Pancreas (tissue), 10 donors: ENCODE results near the gene ACOX1. TPM values are rescaled to one million over a fixed set of nuclear protein-coding genes. Genes with fewer than 3 reads are reported as not detected.
A peak's percentile ranks its signal among the peaks of the same experiment; 100 is the strongest.

Source experiments
- ATAC-seq, 4 donors: fragments of 200-7000 bp; cut with Tn5 transposase; one replicate each; pipeline versions ENCODE4 v1.8.0 to v1.9.1; 2020; ENCODE audit warnings: mild to moderate bottlenecking in 4 of 4, moderate library complexity in 4 of 4
- DNase-seq, 6 donors: peaks; one replicate each; pipeline ENCODE4 v3.0.0-alpha.2; 2020
- FAIRE-seq: peaks from 2 replicates; lab custom pipeline; 2012; peaks lifted over from hg19 to GRCh38; lab: Jason Lieb, UNC
- H3K27ac ChIP-seq, 4 donors: fragments of 200-600 bp; sonication (generic); 1 replicate in 3 of 4; 2 replicates in 1 of 4; pipeline versions ENCODE4 v1.5.0 to v1.8.0; 2020
- H3K27me3 ChIP-seq, 4 donors: fragments of 200-600 bp; one replicate each; pipeline ENCODE4 v1.8.0; 2021
- H3K36me3 ChIP-seq, 3 donors: fragments of 200-600 bp; sonication (generic) in 1 of 3; one replicate each; pipeline versions ENCODE4 v1.5.0 to v1.8.0; 2020 to 2021
- H3K4me1 ChIP-seq, 3 donors: fragments of 200-600 bp; one replicate each; pipeline ENCODE4 v1.8.0; 2021
- H3K4me3 ChIP-seq, 4 donors: fragments of 200-600 bp; sonication (generic) in 2 of 4; one replicate each; pipeline versions ENCODE4 v1.5.0 to v1.8.0; 2020 to 2021
- H3K9me3 ChIP-seq, 4 donors: fragments of 200-600 bp; one replicate each; pipeline ENCODE4 v1.8.0; 2021
- CTCF ChIP-seq, 4 donors: fragments of 200-600 bp; sonication (generic) in 3 of 4; IDR thresholded peaks; one replicate each; pipeline versions ENCODE4 v1.5.0 to v1.8.0; 2021; ENCODE audit warnings: antibody characterized with exemption in 4 of 4
- WGBS, 2 donors: extraction: QIAGEN DNeasy Blood & Tissue Kit; methylation state at CpG; one replicate each; pipeline ENCODE4 v1.1.7; 2013; 5-methylcytosine and 5-hydroxymethylcytosine counted together
- intact Hi-C, 3 donors: fragments of 100-400 bp; cut with DNase I; formaldehyde crosslinking; loops; one replicate each; pipeline versions ENCODE4 v1.11.1 to v1.14.2; 2022
- polyA plus RNA-seq, 2 donors: library from polyadenylated mRNA; stranded (reverse); fragments of 200-250 nt; gene quantifications; one replicate each; pipeline ENCODE4 v1.2.3, GENCODE V29; 2013
- total RNA-seq, 6 donors: library from RNA; stranded (reverse); fragmentation: NEBNext Ultra II Directional in 4 of 6; extraction: Animal tissue kit (Norgen Biotek cat#: 25700) in 4 of 6; gene quantifications; one replicate each; pipeline versions ENCODE4 v1.2.1 to v1.2.4, GENCODE V29; 2021 to 2023
- donor health status: healthy with polysubstance abuse.
- donor health status: DM: no; HTN: no; CAD: no; lungs with moderate emphysema.
- donor health status: DM: no; HTN: no; CAD: no.
- donor health status: control.
- donor health status: control.
- donor health status: Bipolar disorder and iron deficiency.
- donor health status: DM: yes; HTN: yes; CAD: no.
- donor health status: DM: no; HTN: no; CAD: no.
- donor health status: DM: no; HTN: no; CAD: no.
- donor health status: DM: yes; HTN: yes; CAD: no.

Gene ACOX1
- total and polyA plus RNA-seq, 8 donors, result 16.3 to 74.2 (median 57.5) TPM

- no peaks in the 10 kb centered on the region for H3K27me3 ChIP-seq
- no peak for TF ChIP-seq CTCF (IDR thresholded peaks at IDR 0.05)
- H3K36me3 ChIP-seq, result no peaks in the 10 kb centered on the region
- DNase-seq (no peak), FAIRE-seq (no peak), ATAC-seq (no peak)
- WGBS, 2 donors, result 82 to 83% methylated on average over 16 of the region's 16 CpGs
- peaks cover 0 to 13% (median 11%) of the 10 kb centered on the region in 3 donors for H3K4me1 ChIP-seq
- H3K27ac ChIP-seq, result no peak overlapping the region
- no peak overlapping the region for H3K4me3 ChIP-seq
- intact Hi-C loops, result loop anchor here in 1 of 3 donors (5.0 kb wide), 1 partner anchor 101 kb away; no protein-coding TSS in a partner anchor
- no peaks in the 10 kb centered on the region for H3K9me3 ChIP-seq
These were observed 28.8 kb upstream of the ACOX1 start for GRCh38 chr17:76007850-76008165.

- H3K27ac ChIP-seq, result no peak overlapping the region
- no peak for DNase-seq
- peaks cover 0 to 14% (median 14%) of the 10 kb centered on the region in 3 donors for H3K4me1 ChIP-seq
- FAIRE-seq, result no peak
- no peak overlapping the region for H3K4me3 ChIP-seq
- intact Hi-C loops, result loop anchor here in 1 of 3 donors (5.0 kb wide), 1 partner anchor 100 kb away; no protein-coding TSS in a partner anchor
- H3K36me3 ChIP-seq, result no peaks in the 10 kb centered on the region
- no peak for ATAC-seq
- no peaks in the 10 kb centered on the region for H3K9me3 ChIP-seq
- TF ChIP-seq CTCF (IDR thresholded peaks at IDR 0.05), result no peak
- H3K27me3 ChIP-seq, result no peaks in the 10 kb centered on the region
- 86 to 90% methylated on average over 39 of the region's 39 CpGs for WGBS, 2 donors
These were observed 28.3 kb upstream of the ACOX1 start for GRCh38 chr17:76007131-76007849.

- FAIRE-seq (no peak), DNase-seq (peak; percentile 77 to 94 (median 84)), ATAC-seq (peak; percentile 45 to 68 (median 64))
- 36 to 41% methylated on average over 16 of the region's 16 CpGs for WGBS, 2 donors
- Histone ChIP-seq H3K9me3 (no peaks in the 10 kb centered on the region), H3K27ac (no peak overlapping the region), H3K36me3 (no peaks in the 10 kb centered on the region), H3K27me3 (no peaks in the 10 kb centered on the region), H3K4me1 (peaks cover 4 to 19% (median 14%) of the 10 kb centered on the region in 3 donors), H3K4me3 (no peak overlapping the region)
- intact Hi-C loops, result loop anchor here in 2 of 3 donors (2.0 to 5.0 kb wide), 2 partner anchors 98 to 101 kb away; partner anchors contain the start of gene MRPL38 (in 1 of the 2)
- peak; percentile 54 to 78 (median 72) for TF ChIP-seq CTCF (IDR thresholded peaks at IDR 0.05)
These were observed 26.5 kb upstream of the ACOX1 start for GRCh38 chr17:76005263-76006149.

- H3K4me1 ChIP-seq, result peaks cover 8 to 20% (median 14%) of the 10 kb centered on the region in 3 donors
- no peaks in the 10 kb centered on the region for H3K9me3 ChIP-seq
- peak overlapping the region in 1 of 4 donors; percentile 18 for H3K27ac ChIP-seq
- no peak for FAIRE-seq
- intact Hi-C loops, result loop anchor here in 2 of 3 donors (2.0 to 5.0 kb wide), 2 partner anchors 98 to 100 kb away; partner anchors contain the start of gene MRPL38 (in 1 of the 2)
- 79 to 86% methylated on average over 8 of the region's 8 CpGs for WGBS, 2 donors
- ATAC-seq, result no peak
- no peak for TF ChIP-seq CTCF (IDR thresholded peaks at IDR 0.05)
- no peak for DNase-seq
- H3K4me3 ChIP-seq, result no peak overlapping the region
- H3K27me3 ChIP-seq, result no peaks in the 10 kb centered on the region
- H3K36me3 ChIP-seq, result no peaks in the 10 kb centered on the region
These were observed 25.8 kb upstream of the ACOX1 start for GRCh38 chr17:76004750-76005262.
